ENCODE measurements around the gene SLCO6A1.

SLCO6A1 gene

DNA sequence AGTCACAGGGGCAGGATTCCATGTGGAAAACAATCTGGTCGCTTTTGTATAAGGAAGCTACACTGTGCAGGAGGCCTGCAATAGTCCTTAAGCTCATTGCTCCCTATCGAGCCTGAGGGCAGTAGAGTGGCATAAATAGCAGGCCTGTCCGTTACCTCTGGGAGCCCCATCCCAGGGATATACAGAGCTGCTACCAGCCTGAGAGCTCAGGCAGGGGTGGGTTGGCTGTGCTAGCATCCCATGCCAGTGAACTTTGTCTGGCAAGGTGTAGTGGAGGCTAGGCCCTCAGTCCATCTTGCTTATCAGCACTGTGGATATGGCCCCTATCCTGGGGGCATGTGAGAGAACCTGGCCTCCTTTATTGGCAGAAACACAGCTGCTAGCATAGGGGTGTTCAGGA is 47.7 kb downstream of the SLCO6A1 start:
- no peak for DNase-seq

DNA sequence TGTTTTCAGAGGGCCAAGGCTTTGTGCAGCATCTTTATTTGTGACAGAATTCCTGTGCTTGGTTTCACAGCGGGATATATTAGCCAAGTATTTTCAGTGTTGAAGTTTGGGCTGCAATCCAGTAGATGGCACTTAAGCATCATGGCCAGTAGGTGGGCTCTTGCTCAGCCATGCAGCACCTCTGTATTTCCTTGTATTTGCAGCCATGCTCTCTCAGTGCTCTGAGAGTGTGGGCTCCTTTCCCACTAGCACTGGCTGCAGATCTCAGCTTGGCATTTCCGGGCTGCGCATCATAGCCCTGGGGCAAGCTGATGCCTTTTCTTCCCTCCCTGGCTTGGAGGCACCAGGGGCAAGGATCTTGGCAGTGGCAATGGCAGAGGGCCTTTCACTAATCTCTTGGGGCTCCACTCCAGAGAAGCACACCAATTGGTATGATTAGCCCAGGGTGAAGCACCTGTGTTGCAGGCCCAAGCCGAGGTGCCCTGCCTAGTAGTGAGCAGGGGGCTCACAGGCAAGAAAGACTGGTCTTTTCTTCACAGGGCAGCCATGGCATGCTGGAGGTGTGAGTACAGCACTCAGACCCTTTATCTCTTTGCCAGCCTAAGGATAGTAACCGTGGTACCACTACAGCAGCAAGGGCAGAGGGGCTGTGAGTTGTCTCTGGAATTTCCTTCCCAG is 48.3 kb downstream of the SLCO6A1 start:
- no peak for DNase-seq

DNA sequence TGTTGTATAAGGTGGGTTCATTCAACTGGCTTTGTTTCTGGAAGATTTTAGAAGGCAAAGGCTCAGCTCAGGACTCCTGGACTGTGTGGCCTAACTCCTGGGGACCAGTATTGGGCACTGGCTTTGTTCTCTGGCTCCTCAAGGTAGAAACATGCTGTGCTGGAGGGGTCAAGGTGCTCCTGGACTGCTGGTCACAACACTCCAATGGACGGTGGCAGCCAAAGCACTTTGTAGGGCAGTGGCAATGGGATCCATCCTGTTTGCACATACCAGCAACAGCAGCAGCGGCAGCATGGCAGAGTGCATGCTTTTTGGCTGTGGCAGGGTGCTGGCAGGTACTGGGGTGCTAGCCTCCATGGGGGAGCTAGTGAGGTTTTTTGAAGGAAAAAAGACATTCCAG is 65.3 kb downstream of the SLCO6A1 start:
- DNase-seq: no peak

DNA sequence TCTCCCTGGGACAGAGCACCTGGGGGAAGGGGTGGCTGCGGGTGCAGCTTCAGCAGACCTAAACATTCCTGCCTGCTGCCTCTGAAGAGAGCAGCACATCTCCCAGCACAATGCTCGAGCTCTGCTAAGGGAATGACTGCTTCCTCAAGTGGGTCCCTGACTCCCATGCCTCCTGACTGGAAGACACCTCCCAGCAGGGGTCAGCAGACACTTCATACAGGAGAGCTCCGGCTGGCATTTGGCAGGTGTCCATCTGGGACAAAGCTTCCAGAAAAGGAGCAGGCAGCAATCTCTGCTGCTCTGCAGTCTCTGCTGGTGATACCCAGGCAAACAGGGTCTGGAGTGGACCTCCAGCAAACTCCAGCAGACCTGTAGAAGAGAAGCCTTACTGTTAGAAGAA is 77.2 kb downstream of the SLCO6A1 start:
- DNase-seq: no peak

DNA sequence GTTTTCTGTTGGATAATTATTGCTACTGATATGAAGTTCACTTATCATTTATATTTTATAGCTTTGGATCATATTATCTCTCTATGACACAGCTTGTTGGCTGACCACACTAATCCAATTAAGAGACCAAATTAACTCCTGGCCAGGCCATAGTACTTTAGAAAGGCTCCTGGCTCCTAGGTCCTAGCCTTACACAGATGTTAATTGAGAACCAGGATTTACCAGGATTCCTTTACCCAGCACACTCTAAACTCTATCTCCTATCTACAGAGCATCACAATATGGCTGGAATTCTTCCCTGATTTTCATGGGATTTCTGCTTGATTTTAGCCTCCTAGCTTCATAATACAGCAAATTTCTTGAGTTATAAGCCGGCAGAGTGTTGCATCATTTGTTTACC is 80.3 kb downstream of the SLCO6A1 start:
- DNase-seq: no peak

DNA sequence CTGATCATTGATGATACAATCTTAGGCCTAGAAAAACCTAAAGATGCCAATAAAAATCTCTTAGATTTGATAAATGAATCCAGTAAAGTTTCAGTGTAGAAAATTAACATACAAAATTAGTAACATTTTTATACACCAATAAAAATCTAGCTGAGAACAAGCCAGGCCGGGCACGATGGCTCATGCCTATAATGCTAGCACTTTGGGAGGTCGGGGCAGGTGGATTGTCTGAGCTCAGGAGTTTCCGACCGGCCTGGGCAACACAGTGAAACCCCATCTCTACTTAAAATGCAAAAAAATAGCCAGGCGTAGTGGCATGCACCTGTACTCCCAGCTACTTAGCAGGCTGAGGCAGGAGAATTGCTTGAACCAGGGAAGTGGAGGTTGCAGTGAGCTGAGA is 84.4 kb downstream of the SLCO6A1 start:
- DNase-seq: no peak

DNA sequence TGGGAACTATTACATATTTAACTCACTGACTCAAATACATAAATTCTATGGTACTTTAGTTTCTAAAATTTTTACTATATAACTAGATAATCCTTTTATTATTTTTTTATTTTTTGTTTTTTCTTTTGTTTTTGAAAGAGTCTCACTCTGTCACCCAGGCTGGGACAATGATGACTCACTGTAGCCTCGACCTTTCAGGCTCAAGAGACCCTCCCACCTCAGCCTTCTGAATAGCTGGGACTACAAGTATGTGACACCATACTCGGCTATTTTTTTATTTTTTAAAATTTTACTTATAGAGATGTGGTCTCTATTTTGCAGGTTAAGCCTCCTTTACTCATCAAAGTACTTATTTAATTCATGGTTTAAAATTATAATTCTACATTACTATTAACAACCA is 110.6 kb downstream of the SLCO6A1 start:
- DNase-seq: no peak

DNA sequence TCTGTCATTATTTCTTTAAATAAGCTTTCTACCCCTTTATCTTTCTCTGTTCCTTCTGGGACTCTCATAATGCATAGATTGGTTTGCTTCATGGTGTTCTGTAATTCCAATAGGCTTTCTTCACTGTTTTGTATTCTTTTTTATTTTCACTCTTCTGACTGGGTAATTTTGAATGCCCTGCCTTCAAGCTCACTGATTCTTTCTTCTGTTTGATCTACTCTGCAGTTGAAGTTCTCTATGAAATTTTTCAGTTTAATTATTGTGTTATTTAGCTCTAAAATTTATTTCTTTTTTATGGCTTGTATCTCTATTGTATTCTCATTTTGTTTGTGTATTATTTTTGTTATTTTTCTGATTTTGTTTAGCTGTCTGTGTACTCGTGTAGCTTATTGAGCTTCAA is 113.4 kb downstream of the SLCO6A1 start:
- DNase-seq: no peak

DNA sequence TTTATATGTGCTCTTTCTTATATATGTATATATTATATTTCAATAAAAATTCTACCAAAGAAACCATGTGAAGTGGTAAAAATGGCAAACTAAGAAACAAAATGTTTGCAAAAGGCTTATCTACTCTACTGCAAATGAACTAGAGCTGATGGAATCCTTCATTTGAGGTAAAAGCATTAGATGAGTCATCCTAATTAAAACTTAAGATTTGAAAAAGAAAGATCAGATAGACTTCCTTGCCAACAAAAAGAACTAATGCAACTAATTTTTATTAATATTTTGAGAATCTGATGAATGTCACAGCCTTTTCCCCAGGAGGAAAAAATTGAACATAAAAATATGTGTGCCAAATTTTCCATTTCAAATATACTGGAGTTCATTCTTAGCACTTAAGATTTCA is 118.6 kb downstream of the SLCO6A1 start:
- no peak for DNase-seq

DNA sequence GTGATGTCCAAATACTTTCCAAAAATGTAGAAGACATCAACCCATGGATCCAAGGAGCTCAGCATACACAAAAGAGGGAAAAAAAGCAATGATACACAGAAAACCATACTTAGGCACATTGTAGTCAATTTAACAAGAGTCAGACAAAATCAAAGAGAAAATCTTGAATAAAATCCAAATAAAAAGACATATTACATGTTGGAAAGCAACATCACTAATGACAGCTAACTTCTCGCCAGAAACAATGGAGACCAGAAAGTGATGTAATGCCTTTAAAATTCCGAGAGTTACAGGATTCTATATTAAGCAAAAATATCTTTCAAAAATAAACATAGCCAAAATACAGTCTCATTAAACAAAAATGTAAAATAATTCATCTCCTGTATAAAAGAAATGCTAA is 122.9 kb downstream of the SLCO6A1 start:
- no peak for DNase-seq

DNA sequence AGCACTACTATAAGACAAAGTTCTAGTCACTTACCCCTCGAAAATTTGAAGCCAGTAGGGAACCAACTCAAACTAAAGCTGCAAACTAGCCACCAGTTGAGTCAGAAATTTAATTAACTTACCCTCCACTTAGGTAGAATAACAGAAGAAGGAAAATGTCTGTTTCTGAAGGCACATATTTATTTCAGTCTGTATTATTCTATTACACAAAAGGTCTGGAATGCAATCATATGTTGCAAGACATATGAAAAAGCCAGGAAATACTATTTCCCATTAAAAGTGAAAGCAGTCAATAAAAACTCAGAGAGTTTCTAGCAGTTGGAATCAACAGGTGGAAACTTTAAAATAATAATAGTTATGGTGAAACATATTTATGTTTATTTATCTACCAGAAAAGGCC is 123.5 kb downstream of the SLCO6A1 start:
- no peak for DNase-seq

DNA sequence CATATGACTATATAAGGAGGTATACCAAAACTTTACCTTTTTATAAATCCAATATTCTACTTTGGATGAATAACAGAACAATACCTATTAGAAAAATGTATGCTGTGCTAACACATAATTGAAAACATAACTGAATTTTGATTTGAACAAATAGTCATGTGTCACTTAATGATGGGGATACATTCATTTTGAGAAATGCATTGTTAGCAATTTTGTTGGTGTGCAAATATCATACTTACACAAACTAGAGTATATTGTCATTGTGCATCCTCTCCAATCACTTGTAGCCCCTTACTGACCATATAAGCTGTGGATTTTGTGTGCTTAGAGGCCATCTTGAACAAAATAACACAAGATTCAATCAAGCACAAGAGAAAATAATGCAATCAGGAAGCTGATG is 130.4 kb downstream of the SLCO6A1 start:
- no peak for DNase-seq

DNA sequence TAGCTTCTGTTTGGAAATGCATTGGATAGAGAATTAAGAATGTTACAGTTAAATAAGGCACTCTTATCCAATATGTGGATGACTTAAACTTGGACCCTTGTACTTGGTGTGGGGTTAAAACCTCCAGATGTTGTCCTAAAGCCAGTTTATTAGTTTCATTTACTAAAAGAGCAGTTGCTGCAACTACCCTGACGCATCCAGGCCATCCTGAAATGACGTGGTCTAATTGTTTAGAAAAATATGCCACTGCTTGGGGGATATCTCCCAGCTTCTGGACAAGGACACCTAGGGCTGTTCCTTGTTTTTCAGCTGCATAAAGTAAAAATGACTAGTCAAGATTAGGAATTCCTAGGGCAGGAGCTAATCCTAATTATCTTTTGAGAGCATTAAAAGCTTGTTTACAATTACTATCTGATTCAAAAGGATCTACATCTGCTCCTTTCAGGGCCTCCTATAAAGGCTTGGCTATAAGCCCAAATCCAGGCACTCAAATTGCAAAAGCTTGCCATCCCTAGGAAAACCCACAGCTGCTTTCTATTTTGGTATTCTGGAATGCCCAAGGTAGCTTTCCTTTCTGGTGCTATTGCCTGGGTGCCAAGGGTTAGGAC is 157.0 kb downstream of the SLCO6A1 start:
- DNase-seq: peak; percentile 18

DNA sequence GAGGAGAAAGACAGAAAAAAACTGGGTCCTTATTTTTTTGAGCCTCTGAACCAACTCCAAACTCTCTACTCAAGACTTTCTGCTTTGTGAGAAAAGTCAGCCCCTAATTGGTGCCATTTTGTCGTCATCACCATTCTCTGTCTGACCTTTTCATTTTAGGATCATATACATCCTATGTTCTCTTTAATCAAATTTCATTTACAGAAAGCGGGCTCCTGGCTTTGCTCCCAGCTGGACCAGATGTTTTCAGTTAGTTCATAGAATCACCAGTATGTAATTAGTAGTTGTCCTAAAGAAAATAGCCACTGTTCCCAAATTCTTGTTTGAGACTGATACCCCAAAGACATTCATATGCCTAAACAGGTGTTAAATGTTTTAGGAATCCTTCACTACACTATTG is 174.1 kb downstream of the SLCO6A1 start:
- no peak for DNase-seq
